ENCODE measurements around the gene MACROH2A1.

DNA sequence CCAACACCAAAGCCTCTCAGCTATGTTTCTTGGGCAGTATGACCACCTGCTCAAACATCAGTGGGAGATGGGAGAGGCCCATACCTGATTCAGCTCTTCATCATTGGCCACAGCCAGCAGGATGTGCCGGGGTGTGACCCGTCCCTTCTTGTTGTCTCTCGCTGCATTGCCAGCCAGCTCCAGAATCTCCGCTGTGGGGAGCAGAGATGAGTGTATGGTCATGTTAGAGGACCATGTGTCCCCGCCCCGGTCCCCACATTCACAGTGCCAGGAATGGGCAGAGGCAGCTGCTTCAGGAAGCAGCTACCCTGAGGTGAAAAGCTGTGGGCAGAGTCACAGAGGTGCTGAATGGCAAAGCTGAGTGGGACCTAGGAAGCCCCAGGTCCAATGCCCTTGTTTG is 29.1 kb downstream of the MACROH2A1 start:
- TF ChIP-seq, protein P1, sequence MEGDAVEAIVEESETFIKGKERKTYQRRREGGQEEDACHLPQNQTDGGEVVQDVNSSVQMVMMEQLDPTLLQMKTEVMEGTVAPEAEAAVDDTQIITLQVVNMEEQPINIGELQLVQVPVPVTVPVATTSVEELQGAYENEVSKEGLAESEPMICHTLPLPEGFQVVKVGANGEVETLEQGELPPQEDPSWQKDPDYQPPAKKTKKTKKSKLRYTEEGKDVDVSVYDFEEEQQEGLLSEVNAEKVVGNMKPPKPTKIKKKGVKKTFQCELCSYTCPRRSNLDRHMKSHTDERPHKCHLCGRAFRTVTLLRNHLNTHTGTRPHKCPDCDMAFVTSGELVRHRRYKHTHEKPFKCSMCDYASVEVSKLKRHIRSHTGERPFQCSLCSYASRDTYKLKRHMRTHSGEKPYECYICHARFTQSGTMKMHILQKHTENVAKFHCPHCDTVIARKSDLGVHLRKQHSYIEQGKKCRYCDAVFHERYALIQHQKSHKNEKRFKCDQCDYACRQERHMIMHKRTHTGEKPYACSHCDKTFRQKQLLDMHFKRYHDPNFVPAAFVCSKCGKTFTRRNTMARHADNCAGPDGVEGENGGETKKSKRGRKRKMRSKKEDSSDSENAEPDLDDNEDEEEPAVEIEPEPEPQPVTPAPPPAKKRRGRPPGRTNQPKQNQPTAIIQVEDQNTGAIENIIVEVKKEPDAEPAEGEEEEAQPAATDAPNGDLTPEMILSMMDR (IDR thresholded peaks at IDR 0.05) = no peak
- TF ChIP-seq POLR2A (IDR thresholded peaks at IDR 0.05) = no peak
